IPS DF 6.9 (cell line): Measurements from ENCODE around the gene PI16.
A peak's percentile ranks its signal among the peaks of the same experiment; 100 is the strongest.

Experiments used
- DNase-seq: peaks from one replicate; pipeline ENCODE4 v3.0.0-alpha.2; 2013; ENCODE audit warnings: low read depth, low spot score
- H3K27ac ChIP-seq: one replicate; pipeline ENCODE4 v1.5.1; 2013; ENCODE audit warnings: low read length, control low read depth
- H3K27me3 ChIP-seq: 2 replicates; pipeline ENCODE4 v1.6.1; 2013; ENCODE audit warnings: mild to moderate bottlenecking, low read length; ENCODE audit not compliant: control insufficient read depth, insufficient read depth
- H3K36me3 ChIP-seq: 2 replicates; pipeline ENCODE4 v1.6.1; 2013; ENCODE audit warnings: low read length; ENCODE audit not compliant: control insufficient read depth, insufficient read depth
- H3K4me1 ChIP-seq: 2 replicates; pipeline ENCODE4 v1.6.1; 2013; ENCODE audit warnings: low read length; ENCODE audit not compliant: control insufficient read depth, insufficient read depth
- H3K4me3 ChIP-seq: 2 replicates; pipeline ENCODE4 v1.5.1; 2013; ENCODE audit warnings: mild to moderate bottlenecking, low read length
- H3K9me3 ChIP-seq: 2 replicates; pipeline ENCODE4 v1.6.1; 2013; ENCODE audit warnings: low read length, inconsistent platforms; ENCODE audit not compliant: control insufficient read depth, insufficient read depth
- whole genome bisulfite sequencing: extraction: QIAGEN DNeasy Blood & Tissue Kit; methylation state at CpG from one replicate; pipeline ENCODE4 v1.1.7; 2013; ENCODE audit warnings: mixed read lengths, missing lambda C conversion rate; ENCODE audit not compliant: insufficient read length, insufficient coverage; 5-methylcytosine and 5-hydroxymethylcytosine counted together

The PI16 gene

DNA sequence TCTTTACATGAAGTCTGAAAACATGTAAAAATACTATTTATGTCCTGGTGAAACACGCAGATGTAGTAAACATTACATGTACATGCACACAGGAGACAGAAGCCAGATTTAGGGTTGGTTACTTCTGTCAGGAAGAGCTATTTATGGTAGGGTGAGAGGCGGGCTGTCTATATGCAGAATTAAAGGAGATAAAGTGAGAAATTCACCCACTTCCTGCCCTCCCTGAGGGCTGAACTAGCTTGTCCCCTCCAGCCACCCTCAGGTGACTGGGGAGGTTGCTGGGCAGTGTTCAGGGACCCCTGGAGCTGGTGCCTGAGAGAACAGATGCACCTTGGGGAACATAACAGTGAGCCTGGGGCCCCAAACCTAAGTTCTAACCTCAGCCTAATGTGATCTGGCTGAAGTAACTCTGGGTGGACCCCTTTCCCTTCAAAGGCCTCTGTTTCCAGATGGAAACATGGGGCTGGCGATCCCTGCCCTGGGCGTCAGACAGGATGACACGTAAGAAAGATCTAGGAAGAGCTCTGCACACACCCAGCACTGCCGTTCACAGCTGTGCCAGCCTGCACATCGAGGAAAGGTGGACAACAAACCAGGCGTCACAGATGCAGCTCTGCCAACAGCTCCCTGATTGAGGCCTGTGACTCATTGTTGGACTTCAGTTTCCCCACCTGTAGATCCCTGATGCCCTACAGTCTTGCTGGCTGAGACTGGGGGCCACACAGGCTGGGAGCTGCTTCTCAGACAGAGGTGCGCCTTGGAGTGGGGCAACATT lies 1.3 kb downstream of the PI16 start:
- Histone ChIP-seq H3K27ac (no peak overlapping the region), H3K36me3 (no peaks in the 10 kb centered on the region), H3K4me3 (no peak overlapping the region), H3K4me1 (no peaks in the 10 kb centered on the region), H3K9me3 (no peaks in the 10 kb centered on the region), H3K27me3 (no peaks in the 10 kb centered on the region)
- WGBS = no CpG with 5 or more reads among the region's 9 CpGs
- no peak for DNase-seq

DNA sequence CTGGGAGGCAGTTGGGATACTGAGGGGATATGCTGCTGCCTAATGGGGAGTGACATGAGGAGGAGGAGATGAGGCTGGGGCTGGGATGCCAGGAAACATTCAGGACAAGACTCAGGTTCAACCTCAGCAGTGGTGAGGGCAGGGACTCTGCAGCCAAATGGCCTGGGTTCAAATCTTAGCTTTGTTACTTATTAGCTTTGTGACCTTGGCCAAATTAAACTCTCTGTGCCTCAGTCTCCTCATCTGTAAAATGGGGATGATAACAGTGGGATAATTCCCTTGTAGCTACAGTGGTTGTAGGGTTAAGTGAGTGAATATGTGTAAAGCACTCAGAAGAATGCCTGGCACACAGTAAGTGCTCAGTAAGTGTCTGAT lies 1.9 kb downstream of the PI16 start:
- H3K4me1 ChIP-seq = no peaks in the 10 kb centered on the region
- no peak for DNase-seq
- no peaks in the 10 kb centered on the region for H3K27me3 ChIP-seq
- H3K4me3 ChIP-seq = no peak overlapping the region
- no peaks in the 10 kb centered on the region for H3K36me3 ChIP-seq
- H3K27ac ChIP-seq = no peak overlapping the region
- no peaks in the 10 kb centered on the region for H3K9me3 ChIP-seq

DNA sequence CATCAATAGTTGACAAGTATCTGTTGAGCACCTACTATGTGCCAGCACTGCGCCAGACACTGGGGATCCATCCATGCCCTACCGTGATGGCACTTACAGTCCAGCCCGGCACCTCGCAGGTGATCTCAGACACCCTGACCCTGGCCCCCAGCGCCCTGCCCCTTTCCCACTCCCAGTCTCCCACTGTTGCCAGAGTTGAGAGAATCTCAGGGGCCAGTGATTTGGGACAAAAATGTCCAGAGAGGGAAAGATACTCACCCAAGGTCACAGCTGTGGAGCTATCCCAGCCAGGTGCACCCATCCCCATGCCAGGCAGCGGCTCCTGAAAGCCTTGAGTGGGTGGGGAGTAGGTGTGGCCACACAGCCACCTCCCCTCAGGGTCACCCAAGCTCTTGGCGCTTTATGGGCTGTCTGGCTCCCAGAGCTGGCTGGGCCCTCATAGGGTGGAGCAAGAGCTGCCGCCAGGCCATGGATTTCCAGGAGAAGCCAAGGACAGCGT lies 3.3 kb downstream of the PI16 start:
- no peak overlapping the region for H3K27ac ChIP-seq
- no peaks in the 10 kb centered on the region for H3K27me3 ChIP-seq
- H3K4me3 ChIP-seq = no peak overlapping the region
- H3K9me3 ChIP-seq = no peaks in the 10 kb centered on the region
- WGBS = no CpG with 5 or more reads among the region's 9 CpGs
- DNase-seq = no peak
- no peaks in the 10 kb centered on the region; the same call in 1 of the 2 replicates for H3K4me1 ChIP-seq
- no peaks in the 10 kb centered on the region for H3K36me3 ChIP-seq

DNA sequence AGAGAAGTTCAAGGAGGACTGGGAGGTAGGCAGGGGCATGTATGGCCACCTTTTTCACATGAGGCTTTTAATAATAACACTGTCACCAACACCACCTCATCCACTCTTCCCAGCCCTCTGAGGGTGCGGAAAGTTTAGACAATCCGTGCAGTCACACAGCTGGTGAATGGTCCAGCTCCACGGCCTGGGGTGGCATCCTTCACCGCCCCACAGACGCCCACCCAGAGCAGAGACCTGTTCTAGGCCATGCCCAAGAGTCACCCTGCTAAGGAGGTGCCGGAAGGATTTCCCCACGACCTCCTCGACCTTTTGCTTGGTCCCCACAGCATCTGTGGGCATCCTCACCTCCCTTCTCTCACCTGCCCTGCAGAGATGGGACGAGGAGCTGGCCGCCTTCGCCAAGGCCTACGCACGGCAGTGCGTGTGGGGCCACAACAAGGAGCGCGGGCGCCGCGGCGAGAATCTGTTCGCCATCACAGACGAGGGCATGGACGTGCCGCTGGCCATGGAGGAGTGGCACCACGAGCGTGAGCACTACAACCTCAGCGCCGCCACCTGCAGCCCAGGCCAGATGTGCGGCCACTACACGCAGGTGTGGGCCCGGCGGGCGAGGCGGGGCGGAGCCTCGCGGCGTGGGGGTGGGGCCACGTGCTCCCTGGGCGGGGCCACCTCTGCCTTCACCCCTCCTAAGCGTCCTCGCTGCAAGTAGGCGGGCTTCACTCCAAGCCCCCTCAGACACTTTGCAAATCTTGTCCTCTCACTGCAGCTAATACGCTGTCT lies 4.4 kb downstream of the PI16 start:
- no CpG with 5 or more reads among the region's 44 CpGs for WGBS
- Histone ChIP-seq H3K9me3 (no peaks in the 10 kb centered on the region), H3K27me3 (no peaks in the 10 kb centered on the region), H3K36me3 (no peaks in the 10 kb centered on the region), H3K27ac (no peak overlapping the region), H3K4me3 (no peak overlapping the region), H3K4me1 (peaks cover 4% of the 10 kb centered on the region)
- no peak for DNase-seq

DNA sequence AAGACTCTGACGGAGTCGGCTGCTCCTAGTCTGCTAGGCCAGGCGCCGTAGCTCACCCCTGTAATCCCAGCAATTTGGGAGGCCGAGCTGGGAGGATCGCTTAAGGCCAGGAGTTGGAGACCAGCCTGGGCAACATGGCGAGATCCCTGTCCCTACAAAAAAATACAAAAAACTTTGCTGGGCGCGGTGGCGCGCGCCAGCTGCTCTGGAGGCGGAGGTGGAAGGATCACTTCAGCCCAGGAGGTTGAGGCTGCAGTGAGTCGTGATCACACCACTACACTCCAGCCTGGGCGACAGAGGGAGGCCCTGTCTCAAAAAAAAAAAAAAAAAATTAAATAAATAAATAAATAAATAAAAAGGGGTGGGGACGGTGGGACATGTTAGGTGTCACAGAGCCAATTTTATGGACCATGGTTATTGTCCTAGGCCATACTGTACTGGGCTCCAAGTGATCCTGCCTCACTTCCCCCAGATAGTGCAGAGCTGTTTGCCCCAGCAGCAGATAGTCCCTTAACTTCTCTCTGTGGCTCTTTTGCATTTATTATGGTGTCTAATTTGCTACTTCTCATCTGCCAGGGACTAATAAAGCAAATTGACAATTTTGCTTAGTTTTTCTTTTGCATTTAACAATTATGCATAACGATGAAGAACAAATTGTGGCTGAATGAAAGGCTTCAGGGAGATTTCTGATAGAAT lies 5.2 kb downstream of the PI16 start:
- no peak for DNase-seq
- Histone ChIP-seq H3K27me3 (no peaks in the 10 kb centered on the region), H3K4me3 (no peak overlapping the region), H3K4me1 (peaks cover 4% of the 10 kb centered on the region), H3K36me3 (no peaks in the 10 kb centered on the region), H3K27ac (no peak overlapping the region), H3K9me3 (no peaks in the 10 kb centered on the region)
- no CpG with 5 or more reads among the region's 17 CpGs for WGBS

DNA sequence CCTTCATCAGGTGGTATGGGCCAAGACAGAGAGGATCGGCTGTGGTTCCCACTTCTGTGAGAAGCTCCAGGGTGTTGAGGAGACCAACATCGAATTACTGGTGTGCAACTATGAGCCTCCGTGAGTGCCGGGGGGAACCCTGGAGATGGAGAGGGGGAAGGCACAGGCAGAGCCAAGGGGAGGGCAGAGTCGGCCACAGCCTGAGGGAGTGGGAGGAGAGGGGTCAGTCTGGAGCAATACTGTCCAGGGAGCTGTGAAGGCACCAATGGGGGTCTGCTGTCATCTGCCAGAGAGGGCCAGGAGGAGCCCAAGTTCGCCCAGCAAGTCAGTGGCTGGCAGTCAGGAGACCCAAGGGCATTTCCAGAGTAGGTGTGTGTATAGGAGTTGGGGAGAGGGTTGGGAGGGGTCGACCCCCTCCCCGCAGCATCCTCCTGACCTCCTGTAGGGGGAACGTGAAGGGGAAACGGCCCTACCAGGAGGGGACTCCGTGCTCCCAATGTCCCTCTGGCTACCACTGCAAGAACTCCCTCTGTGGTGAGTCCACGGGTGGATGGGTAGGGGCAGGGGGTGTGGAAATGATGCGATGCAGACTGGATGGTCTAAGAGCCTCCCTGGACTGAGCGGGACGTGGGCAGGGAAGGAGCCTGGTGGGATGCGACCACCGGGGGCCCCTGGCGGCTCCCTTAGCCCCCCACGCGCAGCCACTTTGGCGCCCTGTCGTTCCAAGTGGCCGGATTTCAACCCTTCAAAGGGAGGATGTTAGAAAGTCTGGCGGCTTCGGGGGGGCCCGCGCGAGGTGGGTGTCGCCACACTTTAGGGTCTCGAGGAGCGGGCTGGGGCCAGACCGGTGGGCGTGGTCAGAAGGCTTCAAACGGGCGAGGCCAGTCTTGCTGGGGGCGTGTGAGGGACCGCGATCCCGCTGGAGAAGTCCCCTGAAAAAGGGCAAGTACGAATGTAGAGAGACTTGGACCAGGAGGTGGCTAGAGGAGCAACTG lies 7.2 kb downstream of the PI16 start:
- H3K27ac ChIP-seq = no peak overlapping the region
- no peaks in the 10 kb centered on the region for H3K27me3 ChIP-seq
- no peaks in the 10 kb centered on the region for H3K36me3 ChIP-seq
- H3K9me3 ChIP-seq = no peaks in the 10 kb centered on the region
- H3K4me3 ChIP-seq = no peak overlapping the region
- DNase-seq = no peak
- H3K4me1 ChIP-seq = peaks cover 4% of the 10 kb centered on the region
- WGBS = no CpG with 5 or more reads among the region's 40 CpGs

DNA sequence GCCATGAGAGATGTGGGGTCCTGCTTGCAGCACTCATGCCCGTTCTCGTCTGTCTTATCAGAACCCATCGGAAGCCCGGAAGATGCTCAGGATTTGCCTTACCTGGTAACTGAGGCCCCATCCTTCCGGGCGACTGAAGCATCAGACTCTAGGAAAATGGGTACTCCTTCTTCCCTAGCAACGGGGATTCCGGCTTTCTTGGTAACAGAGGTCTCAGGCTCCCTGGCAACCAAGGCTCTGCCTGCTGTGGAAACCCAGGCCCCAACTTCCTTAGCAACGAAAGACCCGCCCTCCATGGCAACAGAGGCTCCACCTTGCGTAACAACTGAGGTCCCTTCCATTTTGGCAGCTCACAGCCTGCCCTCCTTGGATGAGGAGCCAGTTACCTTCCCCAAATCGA lies 8.3 kb downstream of the PI16 start:
- H3K27ac ChIP-seq = no peak overlapping the region
- no peaks in the 10 kb centered on the region for H3K9me3 ChIP-seq
- no peak overlapping the region for H3K4me3 ChIP-seq
- peaks cover 4% of the 10 kb centered on the region; the same call in 1 of the 2 replicates for H3K36me3 ChIP-seq
- H3K27me3 ChIP-seq = no peaks in the 10 kb centered on the region
- H3K4me1 ChIP-seq = peaks cover 4% of the 10 kb centered on the region
- peak; percentile 85 for DNase-seq
- WGBS = no CpG with 5 or more reads among the region's 12 CpGs

DNA sequence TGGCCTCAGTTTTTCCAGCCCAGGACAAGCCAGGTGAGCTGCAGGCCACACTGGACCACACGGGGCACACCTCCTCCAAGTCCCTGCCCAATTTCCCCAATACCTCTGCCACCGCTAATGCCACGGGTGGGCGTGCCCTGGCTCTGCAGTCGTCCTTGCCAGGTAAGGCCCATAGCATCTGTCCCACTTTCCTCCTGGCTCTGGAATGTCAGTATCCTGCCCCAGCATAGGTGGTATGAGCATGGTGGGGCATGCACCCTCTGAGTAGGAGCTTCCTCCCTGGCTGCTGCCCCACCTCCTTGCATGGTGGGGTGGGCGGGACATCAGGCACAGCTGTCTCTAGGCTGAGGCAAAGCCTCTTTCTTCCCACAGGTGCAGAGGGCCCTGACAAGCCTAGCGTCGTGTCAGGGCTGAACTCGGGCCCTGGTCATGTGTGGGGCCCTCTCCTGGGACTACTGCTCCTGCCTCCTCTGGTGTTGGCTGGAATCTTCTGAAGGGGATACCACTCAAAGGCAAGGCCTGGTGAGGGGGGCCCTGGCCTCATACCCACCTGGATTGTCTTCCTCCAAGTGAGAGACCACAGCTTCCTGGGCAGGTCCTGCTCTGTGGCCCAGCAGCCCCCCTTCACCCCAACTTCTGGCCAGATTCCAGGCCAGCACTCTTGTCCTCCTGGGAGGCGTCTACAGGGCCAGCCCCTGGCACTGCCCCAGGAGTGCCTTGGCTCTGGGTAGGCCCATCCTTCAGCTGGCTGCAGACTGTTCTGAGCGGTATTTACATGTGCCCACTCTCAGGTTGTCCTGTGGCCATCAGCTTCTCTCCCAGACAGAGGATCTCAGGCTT lies 9.1 kb downstream of the PI16 start:
- H3K36me3 ChIP-seq = peaks cover 10% of the 10 kb centered on the region
- H3K27me3 ChIP-seq = no peaks in the 10 kb centered on the region
- no peak for DNase-seq
- no CpG with 5 or more reads among the region's 11 CpGs for WGBS
- H3K4me3 ChIP-seq = no peak overlapping the region
- no peaks in the 10 kb centered on the region for H3K9me3 ChIP-seq
- no peak overlapping the region for H3K27ac ChIP-seq
- H3K4me1 ChIP-seq = peaks cover 4% of the 10 kb centered on the region

DNA sequence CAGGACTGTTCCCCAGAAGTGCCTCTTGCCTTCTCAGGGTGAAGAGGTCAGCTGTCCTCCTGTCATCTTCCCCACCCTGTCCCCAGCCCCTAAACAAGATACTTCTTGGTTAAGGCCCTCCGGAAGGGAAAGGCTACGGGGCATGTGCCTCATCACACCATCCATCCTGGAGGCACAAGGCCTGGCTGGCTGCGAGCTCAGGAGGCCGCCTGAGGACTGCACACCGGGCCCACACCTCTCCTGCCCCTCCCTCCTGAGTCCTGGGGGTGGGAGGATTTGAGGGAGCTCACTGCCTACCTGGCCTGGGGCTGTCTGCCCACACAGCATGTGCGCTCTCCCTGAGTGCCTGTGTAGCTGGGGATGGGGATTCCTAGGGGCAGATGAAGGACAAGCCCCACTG lies 9.8 kb downstream of the PI16 start:
- H3K4me1 ChIP-seq = peaks cover 4% of the 10 kb centered on the region

More for the DNA sequence above, 9.8 kb downstream of the PI16 start:
- Histone ChIP-seq H3K27ac (no peak overlapping the region), H3K27me3 (no peaks in the 10 kb centered on the region), H3K36me3 (peaks cover 16% of the 10 kb centered on the region), H3K4me3 (no peak overlapping the region), H3K9me3 (no peaks in the 10 kb centered on the region)
- DNase-seq = no peak
- no CpG with 5 or more reads among the region's 6 CpGs for WGBS
